Measurements from ENCODE around the gene MT1F.
A peak's percentile ranks its signal among the peaks of the same experiment; 100 is the strongest.

Gene MT1F

GRCh38 chr16:56632156-56632847 is 25.5 kb upstream of the MT1F start, which contains the start of gene MT1M:
MT1M (plus strand) TSS chr16:56632659; CDS start chr16:56632732, 73 bp downstream.
- TF ChIP-seq CTCF (conservative IDR thresholded peaks at IDR 0.05; ENCODE audit: control insufficient read depth, insufficient read depth, low read depth, low read length): no peak
- DNase-seq (ENCODE audit: low read depth): no peak
- peak within 1 kb of the TSS; percentile 35 for H3K4me3 ChIP-seq (ENCODE audit: control insufficient read depth, low read depth, low read length)

GRCh38 chr16:56632848-56633365 is 24.9 kb upstream of the MT1F start:
- peak overlapping the region; percentile 35 for H3K4me3 ChIP-seq (ENCODE audit: control insufficient read depth, low read depth, low read length)
- TF ChIP-seq CTCF (conservative IDR thresholded peaks at IDR 0.05; ENCODE audit: control insufficient read depth, insufficient read depth, low read depth, low read length): no peak
- DNase-seq (ENCODE audit: low read depth): no peak

GRCh38 chr16:56633535-56633934 is 24.2 kb upstream of the MT1F start:
- H3K4me3 ChIP-seq (ENCODE audit: control insufficient read depth, low read depth, low read length): no peak overlapping the region
- DNase-seq (ENCODE audit: low read depth): no peak
- TF ChIP-seq CTCF (conservative IDR thresholded peaks at IDR 0.05; ENCODE audit: control insufficient read depth, insufficient read depth, low read depth, low read length): no peak

GRCh38 chr16:56634715-56635440 is 22.9 kb upstream of the MT1F start:
- no peak overlapping the region for H3K4me3 ChIP-seq (ENCODE audit: control insufficient read depth, low read depth, low read length)
- TF ChIP-seq CTCF (conservative IDR thresholded peaks at IDR 0.05; ENCODE audit: control insufficient read depth, insufficient read depth, low read depth, low read length): no peak

GRCh38 chr16:56635441-56635967 is 22.3 kb upstream of the MT1F start:
- H3K4me3 ChIP-seq (ENCODE audit: control insufficient read depth, low read depth, low read length): no peak overlapping the region
- DNase-seq (ENCODE audit: low read depth): no peak
- no peak for TF ChIP-seq CTCF (conservative IDR thresholded peaks at IDR 0.05; ENCODE audit: control insufficient read depth, insufficient read depth, low read depth, low read length)

More at GRCh38 chr16:56634715-56635440, 22.9 kb upstream of the MT1F start:
- no peak for DNase-seq (ENCODE audit: low read depth)

- H3K4me3 ChIP-seq (ENCODE audit: control insufficient read depth, low read depth, low read length): no peak overlapping the region
- TF ChIP-seq CTCF (conservative IDR thresholded peaks at IDR 0.05; ENCODE audit: control insufficient read depth, insufficient read depth, low read depth, low read length): no peak
- no peak for DNase-seq (ENCODE audit: low read depth)
These were observed 20.9 kb upstream of the MT1F start for GRCh38 chr16:56636616-56637413.
